ENCODE results near the gene LDLRAD4. TPM values are rescaled to one million over a fixed set of nuclear protein-coding genes. Genes with fewer than 3 reads are reported as not detected.

Gene LDLRAD4
- total and polyA plus RNA-seq, 2 experiments from 2014 or later: 0.73 to 1.9 TPM

DNA sequence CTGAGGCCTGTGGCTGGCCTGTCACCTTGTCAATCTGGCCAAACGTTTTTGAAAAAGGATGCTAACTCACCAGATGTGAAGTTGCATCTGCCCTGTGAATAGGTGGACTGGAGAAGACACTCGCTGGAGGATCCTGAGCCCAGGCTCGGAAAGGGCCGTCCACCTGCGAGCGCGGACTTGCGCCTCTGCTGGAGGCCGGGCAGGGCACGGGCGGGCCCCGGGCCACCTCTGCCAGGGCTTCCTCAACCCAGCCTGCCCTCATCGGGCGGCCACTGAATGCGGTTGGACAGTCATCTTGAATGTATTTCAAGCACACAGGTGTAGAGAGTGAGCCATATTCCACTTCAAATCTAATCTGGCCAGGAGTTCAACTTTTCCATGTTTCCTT is 423.9 kb downstream of the LDLRAD4 start:
- Histone ChIP-seq H4K20me1 (replicated peaks; ENCODE audit: insufficient read depth) (no peaks in the 10 kb centered on the region), H3K27me3 (ENCODE audit: insufficient read depth) (peaks cover 18% of the 10 kb centered on the region; the same call in 1 of the 2 replicates), H3K4me3 (peak overlapping the region; percentile 68), H3K79me2 (replicated peaks; ENCODE audit: insufficient read depth) (no peaks in the 10 kb centered on the region), H3K4me1 (ENCODE audit: insufficient read depth) (peaks cover 5% of the 10 kb centered on the region), H3K36me3 (ENCODE audit: insufficient read depth) (no peaks in the 10 kb centered on the region), H3K27ac (ENCODE audit: low read depth) (no peak overlapping the region), H3F3A (replicated peaks; ENCODE audit: low read depth) (peaks cover 6% of the 10 kb centered on the region; the same call in 1 of the 2 replicates), H3K4me2 (peak overlapping the region; percentile 86), H3K9me2 (ENCODE audit: insufficient read depth) (no peaks in the 10 kb centered on the region), H2AFZ (peak overlapping the region; percentile 98)
- Mint-ChIP-seq H3K27ac (no peak overlapping the region), H3K4me1 (peaks cover 6% of the 10 kb centered on the region; the same call in 2 of the 3 replicates), H3K4me3 (peak overlapping the region; percentile 63), H3K27me3 (ENCODE audit: insufficient read depth, low read depth, poor library complexity) (peaks cover 2% of the 10 kb centered on the region), H3K36me3 (ENCODE audit: low read depth) (no peaks in the 10 kb centered on the region; the same call in 2 of the 3 replicates), H3K9me3 (no peaks in the 10 kb centered on the region; the same call in 2 of the 3 replicates)
- TF ChIP-seq CREB1 (CRISPR knock-in tag; IDR thresholded peaks at IDR 0.05; ENCODE audit: low read depth) (no peak), EZH2phosphoT487 (IDR thresholded peaks at IDR 0.05; ENCODE audit: unreplicated experiment) (no peak), STAT1 (IDR thresholded peaks at IDR 0.05; ENCODE audit: unreplicated experiment) (no peak), EZH2 (IDR thresholded peaks at IDR 0.05; ENCODE audit: low read depth, unreplicated experiment) (no peak), ZNF114 (CRISPR knock-in tag; IDR thresholded peaks at IDR 0.05) (no peak), NANOG (IDR thresholded peaks at IDR 0.05; ENCODE audit: borderline replicate concordance) (no peak), JUNB (IDR thresholded peaks at IDR 0.05; ENCODE audit: unreplicated experiment) (no peak), POLR2AphosphoS5 (IDR thresholded peaks at IDR 0.05; ENCODE audit: low read depth) (no peak), ZNF331 (CRISPR knock-in tag; IDR thresholded peaks at IDR 0.05; ENCODE audit: low read depth) (no peak)
- TF ChIP-seq, protein P1, sequence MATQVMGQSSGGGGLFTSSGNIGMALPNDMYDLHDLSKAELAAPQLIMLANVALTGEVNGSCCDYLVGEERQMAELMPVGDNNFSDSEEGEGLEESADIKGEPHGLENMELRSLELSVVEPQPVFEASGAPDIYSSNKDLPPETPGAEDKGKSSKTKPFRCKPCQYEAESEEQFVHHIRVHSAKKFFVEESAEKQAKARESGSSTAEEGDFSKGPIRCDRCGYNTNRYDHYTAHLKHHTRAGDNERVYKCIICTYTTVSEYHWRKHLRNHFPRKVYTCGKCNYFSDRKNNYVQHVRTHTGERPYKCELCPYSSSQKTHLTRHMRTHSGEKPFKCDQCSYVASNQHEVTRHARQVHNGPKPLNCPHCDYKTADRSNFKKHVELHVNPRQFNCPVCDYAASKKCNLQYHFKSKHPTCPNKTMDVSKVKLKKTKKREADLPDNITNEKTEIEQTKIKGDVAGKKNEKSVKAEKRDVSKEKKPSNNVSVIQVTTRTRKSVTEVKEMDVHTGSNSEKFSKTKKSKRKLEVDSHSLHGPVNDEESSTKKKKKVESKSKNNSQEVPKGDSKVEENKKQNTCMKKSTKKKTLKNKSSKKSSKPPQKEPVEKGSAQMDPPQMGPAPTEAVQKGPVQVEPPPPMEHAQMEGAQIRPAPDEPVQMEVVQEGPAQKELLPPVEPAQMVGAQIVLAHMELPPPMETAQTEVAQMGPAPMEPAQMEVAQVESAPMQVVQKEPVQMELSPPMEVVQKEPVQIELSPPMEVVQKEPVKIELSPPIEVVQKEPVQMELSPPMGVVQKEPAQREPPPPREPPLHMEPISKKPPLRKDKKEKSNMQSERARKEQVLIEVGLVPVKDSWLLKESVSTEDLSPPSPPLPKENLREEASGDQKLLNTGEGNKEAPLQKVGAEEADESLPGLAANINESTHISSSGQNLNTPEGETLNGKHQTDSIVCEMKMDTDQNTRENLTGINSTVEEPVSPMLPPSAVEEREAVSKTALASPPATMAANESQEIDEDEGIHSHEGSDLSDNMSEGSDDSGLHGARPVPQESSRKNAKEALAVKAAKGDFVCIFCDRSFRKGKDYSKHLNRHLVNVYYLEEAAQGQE (IDR thresholded peaks at IDR 0.05; ENCODE audit: unreplicated experiment): no peak
- TF ChIP-seq, protein P2, sequence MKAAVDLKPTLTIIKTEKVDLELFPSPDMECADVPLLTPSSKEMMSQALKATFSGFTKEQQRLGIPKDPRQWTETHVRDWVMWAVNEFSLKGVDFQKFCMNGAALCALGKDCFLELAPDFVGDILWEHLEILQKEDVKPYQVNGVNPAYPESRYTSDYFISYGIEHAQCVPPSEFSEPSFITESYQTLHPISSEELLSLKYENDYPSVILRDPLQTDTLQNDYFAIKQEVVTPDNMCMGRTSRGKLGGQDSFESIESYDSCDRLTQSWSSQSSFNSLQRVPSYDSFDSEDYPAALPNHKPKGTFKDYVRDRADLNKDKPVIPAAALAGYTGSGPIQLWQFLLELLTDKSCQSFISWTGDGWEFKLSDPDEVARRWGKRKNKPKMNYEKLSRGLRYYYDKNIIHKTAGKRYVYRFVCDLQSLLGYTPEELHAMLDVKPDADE (IDR thresholded peaks at IDR 0.05): no peak
- TF ChIP-seq, protein P3, sequence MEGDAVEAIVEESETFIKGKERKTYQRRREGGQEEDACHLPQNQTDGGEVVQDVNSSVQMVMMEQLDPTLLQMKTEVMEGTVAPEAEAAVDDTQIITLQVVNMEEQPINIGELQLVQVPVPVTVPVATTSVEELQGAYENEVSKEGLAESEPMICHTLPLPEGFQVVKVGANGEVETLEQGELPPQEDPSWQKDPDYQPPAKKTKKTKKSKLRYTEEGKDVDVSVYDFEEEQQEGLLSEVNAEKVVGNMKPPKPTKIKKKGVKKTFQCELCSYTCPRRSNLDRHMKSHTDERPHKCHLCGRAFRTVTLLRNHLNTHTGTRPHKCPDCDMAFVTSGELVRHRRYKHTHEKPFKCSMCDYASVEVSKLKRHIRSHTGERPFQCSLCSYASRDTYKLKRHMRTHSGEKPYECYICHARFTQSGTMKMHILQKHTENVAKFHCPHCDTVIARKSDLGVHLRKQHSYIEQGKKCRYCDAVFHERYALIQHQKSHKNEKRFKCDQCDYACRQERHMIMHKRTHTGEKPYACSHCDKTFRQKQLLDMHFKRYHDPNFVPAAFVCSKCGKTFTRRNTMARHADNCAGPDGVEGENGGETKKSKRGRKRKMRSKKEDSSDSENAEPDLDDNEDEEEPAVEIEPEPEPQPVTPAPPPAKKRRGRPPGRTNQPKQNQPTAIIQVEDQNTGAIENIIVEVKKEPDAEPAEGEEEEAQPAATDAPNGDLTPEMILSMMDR (conservative IDR thresholded peaks at IDR 0.05; ENCODE audit: low read depth in 2 of 2): no peak
- TF ChIP-seq, protein P4, sequence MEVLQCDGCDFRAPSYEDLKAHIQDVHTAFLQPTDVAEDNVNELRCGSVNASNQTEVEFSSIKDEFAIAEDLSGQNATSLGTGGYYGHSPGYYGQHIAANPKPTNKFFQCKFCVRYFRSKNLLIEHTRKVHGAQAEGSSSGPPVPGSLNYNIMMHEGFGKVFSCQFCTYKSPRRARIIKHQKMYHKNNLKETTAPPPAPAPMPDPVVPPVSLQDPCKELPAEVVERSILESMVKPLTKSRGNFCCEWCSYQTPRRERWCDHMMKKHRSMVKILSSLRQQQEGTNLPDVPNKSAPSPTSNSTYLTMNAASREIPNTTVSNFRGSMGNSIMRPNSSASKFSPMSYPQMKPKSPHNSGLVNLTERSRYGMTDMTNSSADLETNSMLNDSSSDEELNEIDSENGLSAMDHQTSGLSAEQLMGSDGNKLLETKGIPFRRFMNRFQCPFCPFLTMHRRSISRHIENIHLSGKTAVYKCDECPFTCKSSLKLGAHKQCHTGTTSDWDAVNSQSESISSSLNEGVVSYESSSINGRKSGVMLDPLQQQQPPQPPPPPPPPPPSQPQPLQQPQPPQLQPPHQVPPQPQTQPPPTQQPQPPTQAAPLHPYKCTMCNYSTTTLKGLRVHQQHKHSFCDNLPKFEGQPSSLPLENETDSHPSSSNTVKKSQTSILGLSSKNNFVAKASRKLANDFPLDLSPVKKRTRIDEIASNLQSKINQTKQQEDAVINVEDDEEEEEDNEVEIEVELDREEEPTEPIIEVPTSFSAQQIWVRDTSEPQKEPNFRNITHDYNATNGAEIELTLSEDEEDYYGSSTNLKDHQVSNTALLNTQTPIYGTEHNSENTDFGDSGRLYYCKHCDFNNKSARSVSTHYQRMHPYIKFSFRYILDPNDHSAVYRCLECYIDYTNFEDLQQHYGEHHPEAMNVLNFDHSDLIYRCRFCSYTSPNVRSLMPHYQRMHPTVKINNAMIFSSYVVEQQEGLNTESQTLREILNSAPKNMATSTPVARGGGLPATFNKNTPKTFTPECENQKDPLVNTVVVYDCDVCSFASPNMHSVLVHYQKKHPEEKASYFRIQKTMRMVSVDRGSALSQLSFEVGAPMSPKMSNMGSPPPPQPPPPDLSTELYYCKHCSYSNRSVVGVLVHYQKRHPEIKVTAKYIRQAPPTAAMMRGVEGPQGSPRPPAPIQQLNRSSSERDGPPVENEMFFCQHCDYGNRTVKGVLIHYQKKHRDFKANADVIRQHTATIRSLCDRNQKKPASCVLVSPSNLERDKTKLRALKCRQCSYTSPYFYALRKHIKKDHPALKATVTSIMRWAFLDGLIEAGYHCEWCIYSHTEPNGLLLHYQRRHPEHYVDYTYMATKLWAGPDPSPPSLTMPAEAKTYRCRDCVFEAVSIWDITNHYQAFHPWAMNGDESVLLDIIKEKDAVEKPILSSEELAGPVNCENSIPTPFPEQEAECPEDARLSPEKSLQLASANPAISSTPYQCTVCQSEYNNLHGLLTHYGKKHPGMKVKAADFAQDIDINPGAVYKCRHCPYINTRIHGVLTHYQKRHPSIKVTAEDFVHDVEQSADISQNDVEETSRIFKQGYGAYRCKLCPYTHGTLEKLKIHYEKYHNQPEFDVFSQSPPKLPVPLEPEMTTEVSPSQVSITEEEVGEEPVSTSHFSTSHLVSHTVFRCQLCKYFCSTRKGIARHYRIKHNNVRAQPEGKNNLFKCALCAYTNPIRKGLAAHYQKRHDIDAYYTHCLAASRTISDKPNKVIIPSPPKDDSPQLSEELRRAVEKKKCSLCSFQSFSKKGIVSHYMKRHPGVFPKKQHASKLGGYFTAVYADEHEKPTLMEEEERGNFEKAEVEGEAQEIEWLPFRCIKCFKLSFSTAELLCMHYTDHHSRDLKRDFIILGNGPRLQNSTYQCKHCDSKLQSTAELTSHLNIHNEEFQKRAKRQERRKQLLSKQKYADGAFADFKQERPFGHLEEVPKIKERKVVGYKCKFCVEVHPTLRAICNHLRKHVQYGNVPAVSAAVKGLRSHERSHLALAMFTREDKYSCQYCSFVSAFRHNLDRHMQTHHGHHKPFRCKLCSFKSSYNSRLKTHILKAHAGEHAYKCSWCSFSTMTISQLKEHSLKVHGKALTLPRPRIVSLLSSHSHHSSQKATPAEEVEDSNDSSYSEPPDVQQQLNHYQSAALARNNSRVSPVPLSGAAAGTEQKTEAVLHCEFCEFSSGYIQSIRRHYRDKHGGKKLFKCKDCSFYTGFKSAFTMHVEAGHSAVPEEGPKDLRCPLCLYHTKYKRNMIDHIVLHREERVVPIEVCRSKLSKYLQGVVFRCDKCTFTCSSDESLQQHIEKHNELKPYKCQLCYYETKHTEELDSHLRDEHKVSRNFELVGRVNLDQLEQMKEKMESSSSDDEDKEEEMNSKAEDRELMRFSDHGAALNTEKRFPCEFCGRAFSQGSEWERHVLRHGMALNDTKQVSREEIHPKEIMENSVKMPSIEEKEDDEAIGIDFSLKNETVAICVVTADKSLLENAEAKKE (CRISPR knock-in tag; IDR thresholded peaks at IDR 0.05): no peak
- ATAC-seq (peak; percentile 26), DNase-seq (ENCODE audit: low spot score) (no peak)

All from GM23338 (cell line).